GM03348 (cell line): ENCODE results near the gene TOMM20.
"Not testable (repeated sequence)": the region's sequence is repeated elsewhere in the genome, so short reads cannot be mapped to it uniquely, and the experiment has no call there.

Source experiments
- DNase-seq: peaks from one replicate; pipeline ENCODE4 v3.0.0; 2012; ENCODE audit warnings: low spot score

The TOMM20 gene

GRCh38 chr1:235101558-235102258 is 26.9 kb downstream of the TOMM20 start:
- no peak for DNase-seq

DNA sequence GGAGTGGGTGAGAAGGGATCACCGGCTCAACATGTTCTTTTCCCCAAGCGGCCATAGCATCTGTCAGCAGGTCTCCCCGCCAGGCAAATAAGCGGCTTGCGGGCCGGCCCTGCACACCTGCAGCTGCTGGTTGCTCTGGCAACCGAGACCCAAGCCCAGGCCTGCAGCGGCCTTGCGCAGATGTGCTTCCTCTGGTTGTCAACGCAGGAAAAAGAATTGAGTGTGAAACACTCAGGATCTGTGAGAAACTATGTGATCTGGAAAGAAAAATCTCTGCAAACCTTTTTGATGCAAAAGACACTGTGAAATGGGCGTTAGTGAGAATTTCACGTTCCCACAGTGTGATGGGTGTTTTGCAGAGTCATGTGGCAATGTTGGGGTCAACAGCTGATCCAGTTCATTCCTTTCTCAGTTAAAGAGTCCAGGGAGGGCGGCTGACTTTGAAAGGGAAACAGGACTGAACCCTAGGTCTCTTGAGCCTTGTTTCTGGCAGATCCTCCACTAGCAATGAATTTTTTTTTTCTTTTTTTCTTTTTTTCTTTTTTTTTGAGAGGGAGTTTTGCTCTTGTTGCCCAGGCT is 28.4 kb downstream of the TOMM20 start:
- no peak for DNase-seq

- DNase-seq, result no peak
These were observed 29.6 kb downstream of the TOMM20 start for GRCh38 chr1:235098991-235099390.

DNA sequence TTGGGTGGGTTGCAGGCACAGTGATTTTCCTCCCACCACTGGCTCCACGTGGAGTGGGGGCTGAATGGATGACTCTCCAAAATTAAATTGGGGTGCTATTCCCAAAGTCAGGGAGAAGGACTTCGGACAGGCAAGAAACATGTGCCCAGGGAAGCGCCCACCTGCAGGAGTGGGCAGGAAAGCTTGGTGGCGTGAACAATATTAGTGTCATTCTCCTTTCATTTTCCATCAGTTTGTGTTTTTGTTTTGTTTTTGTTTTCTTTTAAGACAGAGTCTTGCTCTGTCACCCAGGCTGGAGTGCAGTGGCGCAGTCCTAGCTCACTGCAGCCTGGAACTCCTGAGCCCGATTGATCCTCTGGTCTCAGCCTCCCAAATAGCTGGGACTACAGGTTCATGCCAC is 30.1 kb downstream of the TOMM20 start:
- DNase-seq, result no peak

DNA sequence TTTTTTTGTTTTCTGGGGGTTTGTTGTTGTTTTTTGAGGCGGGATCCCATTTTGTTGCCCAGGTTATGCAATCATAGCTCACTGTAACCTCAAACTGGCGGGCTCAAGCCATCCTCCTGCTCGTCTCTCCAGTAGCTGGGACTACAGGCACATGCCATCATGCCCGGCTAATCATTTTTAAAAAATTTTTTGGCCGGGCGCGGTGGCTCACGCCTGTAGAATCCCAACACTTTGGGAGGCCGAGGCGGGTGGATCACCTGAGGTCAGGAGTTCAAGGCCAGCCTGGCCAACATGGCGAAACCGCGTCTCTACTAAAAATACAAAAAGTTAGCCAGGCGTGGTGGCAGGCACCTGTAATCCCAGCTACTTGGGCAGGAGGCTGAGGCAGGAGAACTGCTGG is 31.1 kb downstream of the TOMM20 start:
- not testable (repeated sequence) for DNase-seq

DNA sequence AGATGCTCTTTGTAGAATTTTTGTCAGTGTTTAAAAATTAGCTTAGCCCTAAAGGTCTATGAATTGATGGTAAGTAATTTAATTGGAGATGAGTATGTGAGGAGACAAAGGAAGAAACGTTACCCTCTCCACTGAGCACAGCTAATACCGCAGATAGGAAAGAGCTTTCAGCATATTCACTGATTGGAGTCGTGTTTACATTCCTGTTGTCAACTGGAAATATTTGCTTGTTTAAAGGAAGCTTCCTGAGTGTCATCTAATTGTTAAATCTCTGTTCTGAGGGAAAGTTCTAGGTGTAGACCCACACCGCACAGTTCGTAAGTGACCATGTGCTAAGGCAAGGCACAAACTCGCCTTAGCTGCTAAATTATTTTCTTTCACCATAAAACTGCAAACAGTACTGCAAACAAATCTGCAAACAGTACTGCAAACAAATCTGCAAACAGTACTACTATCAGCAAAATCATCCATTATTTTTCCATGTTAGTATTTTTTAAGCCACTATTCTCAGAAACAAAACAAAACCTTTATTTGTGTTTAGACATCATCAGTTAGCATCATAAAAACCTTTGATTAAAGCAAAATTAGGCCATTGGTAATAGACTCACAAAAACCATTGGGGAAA is 32.6 kb downstream of the TOMM20 start:
- DNase-seq, result no peak

DNA sequence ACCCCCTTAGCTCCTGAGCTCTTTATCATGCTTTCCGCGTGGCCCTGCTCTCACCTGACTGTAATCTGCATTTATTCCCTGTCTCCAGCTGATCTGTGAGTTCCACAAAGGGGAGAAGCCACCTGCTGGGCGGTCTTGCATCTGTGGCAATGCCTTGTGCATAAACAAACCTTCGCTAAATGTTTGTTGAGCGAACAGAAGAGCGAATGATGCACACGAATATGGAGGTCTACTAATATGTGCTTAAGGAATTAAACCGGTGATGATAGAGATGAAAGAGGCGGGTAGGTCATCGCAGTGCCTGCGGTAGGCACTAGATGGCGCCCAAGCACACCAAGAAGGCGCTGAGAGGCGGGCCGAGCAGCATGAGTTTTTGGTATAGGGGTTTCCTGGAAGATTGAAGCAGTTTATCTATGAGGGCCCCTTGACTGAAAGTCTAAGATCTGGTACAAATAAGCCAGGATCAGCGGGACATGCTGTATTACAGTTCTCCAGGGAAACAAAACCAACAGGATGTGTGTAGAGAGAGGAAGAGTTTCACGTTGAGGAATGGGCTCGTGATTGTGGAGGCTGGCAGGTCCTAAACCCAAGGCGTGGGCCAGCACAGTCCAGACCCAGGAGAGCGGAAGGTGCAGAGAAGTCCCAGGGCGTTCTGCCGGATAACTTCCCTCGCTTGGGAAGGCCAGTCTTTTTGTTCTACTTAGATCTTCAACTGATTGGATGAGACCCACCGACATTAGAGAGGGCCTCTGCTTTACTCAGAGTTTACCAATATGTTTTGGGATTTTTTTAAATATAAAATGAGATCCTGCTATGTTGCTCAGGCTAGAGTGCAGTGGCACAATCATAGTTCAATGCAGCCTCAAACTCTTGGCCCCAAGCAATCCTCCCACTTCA is 34.7 kb downstream of the TOMM20 start:
- peak; percentile 82 for DNase-seq

DNA sequence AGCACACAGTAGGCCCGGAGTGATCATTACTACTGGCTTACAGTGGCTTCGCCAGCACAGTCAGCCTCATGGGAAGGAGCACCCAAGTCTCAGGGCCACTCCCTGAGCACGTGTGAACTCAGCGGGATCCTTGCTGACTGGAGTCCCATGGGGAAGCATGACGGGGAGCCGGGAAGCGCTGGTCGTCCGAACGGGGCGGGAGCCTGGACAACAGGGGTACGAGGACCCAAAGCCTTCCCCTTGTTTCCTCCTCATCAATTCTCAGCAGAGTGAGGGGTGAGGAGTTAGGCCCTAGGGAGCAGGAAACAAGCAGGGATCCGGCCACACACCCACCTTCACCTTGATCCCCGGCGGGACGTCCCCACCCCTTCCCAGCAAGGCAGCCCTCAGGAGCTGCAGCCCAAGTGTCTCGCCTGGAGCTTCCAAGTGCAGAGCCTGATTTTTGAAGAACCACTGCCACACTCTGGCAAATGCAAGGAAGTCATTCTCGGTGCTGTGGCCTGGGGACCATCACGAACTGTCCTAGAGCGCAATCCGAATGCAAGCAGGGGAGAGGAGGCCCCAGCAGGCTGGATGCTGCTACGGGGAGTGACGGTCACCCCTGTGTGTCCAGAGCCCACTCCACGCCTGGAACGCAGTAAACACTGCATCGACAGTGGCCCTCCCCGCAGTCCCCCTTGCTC is 35.5 kb downstream of the TOMM20 start:
- peak; percentile 72 for DNase-seq

GRCh38 chr1:235092415-235092814 is 36.2 kb downstream of the TOMM20 start:
- not testable (repeated sequence) for DNase-seq

GRCh38 chr1:235092045-235092406 is 36.6 kb downstream of the TOMM20 start:
- not testable (repeated sequence) for DNase-seq

DNA sequence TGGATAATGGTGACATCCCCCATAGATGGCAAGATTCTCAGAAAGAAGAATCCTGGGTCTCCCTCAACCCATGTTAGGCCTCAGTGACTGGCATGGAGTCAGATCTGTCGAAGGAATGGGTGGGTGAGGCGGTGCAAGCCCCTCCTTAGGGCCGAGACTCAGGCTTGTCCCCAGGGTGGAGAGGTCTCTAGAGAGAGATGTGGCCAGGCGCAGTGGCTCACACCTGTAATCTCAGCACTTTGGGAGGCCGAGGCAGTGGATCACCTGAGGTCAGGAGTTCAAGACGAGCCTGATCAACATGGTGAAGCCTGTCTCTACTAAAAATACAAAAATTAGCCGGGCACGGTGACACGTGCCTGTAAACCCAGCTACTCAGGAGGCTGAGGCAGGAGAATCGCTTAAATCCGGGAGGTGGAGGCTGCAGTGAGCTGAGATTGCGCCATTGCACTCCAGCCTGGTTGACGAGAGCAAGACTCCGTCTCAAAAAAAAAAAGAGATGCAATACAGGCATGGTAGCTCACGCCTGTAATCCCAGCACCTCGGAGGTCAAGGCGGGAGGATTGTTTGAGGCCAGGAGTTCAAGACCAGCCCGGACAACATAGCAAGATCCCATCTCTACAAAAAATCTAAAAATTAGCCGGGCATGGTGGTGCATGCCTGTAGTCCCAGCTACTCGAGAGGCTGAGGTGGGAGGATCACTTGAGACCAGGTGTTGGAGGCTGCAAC is 37.2 kb downstream of the TOMM20 start:
- not testable (repeated sequence) for DNase-seq

DNA sequence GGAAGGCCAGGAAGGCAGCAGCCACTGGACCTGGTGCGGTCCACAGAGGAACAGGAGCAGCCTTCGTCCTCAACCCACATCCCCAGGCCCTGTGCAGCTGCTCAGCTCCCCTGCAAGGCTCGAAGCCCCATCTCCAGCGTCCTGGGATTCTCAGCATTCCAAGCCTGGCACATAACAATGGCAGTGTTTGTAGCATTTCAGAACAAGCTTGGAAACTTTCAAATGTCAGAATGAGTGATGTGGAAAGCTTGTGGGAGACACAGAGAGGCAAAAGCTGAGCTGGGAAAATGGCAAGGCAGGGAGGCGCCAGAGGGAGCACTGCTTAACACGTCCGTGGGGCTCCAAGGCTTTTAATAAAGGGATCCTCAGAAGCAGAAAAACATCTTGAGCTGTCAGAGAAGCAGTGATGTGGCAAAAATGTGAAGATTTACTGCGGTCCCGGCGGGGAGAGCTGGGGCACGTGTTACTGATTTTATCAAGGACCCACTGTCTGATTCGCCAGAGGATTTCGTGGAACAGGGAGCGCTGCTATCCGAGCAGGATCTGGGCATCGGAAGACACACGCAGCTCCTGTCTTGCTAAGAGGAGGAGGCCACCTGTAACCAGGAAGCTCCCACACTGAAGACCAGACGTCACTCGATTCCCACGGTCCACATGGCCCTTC is 38.1 kb downstream of the TOMM20 start:
- no peak for DNase-seq

GRCh38 chr1:235088907-235089306 is 39.7 kb downstream of the TOMM20 start:
- DNase-seq, result no peak

DNA sequence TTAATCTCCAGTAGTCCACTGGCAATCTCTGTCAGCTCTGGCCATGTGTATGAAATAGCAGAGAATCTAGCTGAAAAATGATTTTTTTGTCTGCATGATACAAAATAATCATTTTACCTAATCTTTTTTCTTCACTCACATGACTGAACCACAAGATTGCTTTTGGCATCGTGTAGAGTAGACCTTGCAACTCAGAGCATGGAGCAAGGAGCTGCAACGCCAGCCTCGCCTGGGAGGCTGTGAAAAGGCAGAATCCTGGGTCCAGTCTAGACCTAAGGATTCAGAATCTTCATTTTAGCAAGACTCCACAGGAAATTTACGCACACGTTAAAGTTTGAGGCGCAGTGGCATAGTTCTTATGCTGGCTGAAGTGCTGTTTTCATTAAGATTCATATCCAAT is 40.2 kb downstream of the TOMM20 start:
- DNase-seq, result no peak

GRCh38 chr1:235087906-235088305 is 40.7 kb downstream of the TOMM20 start:
- no peak for DNase-seq

- DNase-seq, result not testable (repeated sequence)
These were observed 43.1 kb downstream of the TOMM20 start for GRCh38 chr1:235085411-235086117.

DNA sequence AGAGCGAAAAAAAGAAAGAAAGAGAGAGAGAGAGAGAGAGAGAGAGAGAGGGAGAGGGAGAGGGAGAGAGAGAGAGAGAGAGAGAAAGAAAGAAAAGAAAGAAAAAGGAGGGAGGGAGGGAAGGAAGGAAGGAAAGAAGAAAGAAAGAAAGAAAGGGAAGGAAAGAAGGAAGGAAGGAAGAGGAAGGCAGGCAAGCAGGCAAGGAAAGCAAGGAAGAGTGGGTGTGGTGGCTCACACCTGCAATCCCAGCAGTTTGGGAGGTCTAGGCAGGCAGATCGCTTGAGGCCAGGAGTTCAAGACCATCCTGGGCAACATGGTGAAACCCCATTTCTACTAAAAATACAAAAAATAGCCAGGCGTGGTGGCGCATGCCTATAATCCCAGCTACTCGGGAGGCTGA is 47.8 kb downstream of the TOMM20 start:
- DNase-seq, result not testable (repeated sequence)

- DNase-seq, result not testable (repeated sequence)
These were observed 48.4 kb downstream of the TOMM20 start for GRCh38 chr1:235080297-235080657.

GRCh38 chr1:235079443-235080296 is 49.0 kb downstream of the TOMM20 start:
- no peak for DNase-seq
